NCI-H510A (cell line): Measurements from ENCODE around the gene PIAS1.
"Not testable (repeated sequence)": the region's sequence is repeated elsewhere in the genome, so short reads cannot be mapped to it uniquely, and the experiment has no call there.

Experiments
- DNase-seq: peaks from one replicate; lab custom pipeline; 2025; lab: John Stamatoyannopoulos, UW

Gene PIAS1

GRCh38 chr15:68203956-68204355 is 149.8 kb downstream of the PIAS1 start:
- no peak for DNase-seq

GRCh38 chr15:68204361-68204760 is 150.2 kb downstream of the PIAS1 start:
- no peak for DNase-seq

DNA sequence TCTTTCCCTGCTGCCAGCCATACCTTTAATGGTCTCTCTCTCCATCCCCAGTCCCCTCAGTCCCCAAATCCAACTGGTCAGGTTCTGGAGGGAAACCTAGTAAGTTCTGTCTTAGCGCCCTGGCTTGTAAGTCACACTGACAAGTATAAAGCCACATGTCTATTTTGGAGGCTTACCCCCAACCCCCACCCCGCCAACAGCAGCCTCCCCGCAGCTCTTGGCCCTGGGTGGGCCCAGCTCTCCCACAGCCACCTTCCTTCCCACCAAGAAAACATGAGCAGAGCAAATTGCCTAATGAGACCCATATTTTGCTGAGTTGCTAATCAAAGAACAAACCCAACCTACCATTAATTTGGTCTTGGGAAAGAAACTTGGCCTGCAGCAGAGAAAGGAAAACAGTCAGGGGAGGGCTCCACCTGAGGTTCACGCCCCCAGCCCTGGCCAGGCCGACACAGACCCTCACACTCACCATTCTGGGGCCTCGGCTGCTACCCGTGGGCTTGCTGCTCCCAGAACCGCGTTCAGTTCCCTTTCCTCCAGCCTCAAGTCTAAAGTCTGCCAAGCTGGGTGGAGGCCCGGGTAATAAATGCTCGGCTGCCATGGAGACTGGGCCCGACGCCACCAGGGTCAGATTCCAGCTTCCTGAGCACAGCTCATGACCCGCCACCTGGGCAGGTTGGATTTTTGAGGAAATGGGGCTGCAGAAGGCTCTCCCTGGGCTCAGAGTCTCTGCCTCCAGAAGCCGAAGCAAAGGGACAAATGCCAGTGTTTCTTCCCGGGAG is 150.9 kb downstream of the PIAS1 start, which contains the start of gene CALML4:
Gene CALML4 (minus strand): TSS at position 557 of the 782 bp plus-strand sequence. CDS start 85 bp downstream, at position 472.
- no peak for DNase-seq

DNA sequence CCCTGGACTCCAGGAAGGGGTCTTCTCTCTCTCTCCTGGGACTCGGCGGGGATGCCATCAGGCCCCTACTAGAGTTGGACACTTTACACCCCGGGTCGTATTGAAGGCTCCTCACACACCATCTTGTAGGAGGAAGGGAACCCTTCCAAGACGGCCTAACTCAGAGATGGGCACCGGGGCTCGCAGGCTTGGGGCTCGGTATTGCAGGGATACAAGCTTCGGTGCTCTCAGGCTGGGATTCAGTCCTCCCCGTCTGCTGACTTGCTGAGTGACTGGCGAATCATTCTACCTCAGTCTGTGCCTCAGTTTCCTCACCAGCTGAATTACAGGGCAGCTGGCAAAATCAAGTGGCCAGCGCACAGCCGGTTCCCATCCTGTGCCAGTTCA is 151.4 kb downstream of the PIAS1 start:
- no peak for DNase-seq

GRCh38 chr15:68205954-68206539 is 151.9 kb downstream of the PIAS1 start:
- no peak for DNase-seq

GRCh38 chr15:68206711-68207151 is 152.6 kb downstream of the PIAS1 start:
- DNase-seq, result no peak

- no peak for DNase-seq
These were observed 153.2 kb downstream of the PIAS1 start for GRCh38 chr15:68207176-68207935.

DNA sequence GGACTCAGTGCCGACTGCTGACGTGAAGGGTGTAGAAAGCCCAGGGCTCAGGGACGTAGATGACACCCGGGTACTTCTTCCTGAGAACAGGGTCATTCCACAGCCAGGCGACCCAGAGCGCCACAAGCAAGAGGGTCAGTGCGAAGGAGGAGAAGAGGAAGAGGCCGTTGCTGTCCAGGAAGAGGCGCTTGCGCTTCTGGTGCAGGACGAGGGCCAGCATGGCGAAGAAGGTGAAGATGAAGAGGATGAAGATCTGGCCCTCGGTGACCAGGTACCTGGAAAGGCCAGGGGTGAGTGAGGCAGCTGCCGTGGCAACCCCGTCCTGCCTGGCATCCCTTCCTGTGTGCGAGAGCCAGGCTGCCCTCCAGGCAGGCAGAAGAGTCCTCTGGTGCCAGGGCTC is 154.0 kb downstream of the PIAS1 start:
- DNase-seq, result no peak

DNA sequence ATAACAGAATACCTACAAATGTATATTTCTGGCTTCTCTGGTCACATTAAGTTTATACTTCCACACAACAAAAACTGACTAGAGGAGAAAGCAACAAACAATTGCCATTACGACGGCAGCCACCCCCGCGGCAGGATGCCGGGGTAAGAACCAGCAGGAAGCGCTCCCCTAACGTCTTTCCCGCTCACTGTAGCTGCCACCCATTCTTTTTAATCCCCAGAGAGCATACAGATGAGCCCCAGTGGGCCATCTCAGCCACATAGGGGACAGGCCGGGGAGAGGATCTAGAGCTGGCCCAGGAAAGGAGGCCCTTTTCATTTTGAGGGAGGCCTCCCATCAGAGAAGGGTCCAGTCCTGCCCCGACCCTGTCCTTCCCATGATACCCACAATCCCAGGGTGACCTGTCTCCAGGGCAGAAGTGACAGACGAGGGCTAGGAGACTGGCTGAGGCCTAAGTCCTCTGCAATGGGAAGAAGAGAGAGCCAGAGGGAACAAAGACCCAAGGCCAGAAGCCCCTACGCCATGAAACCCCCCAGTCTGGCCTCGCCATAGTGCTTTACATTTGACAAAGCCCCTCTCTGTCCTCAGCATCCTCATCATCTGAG is 154.6 kb downstream of the PIAS1 start:
- no peak for DNase-seq

GRCh38 chr15:68209272-68209671 is 155.2 kb downstream of the PIAS1 start:
- no peak for DNase-seq

- no peak for DNase-seq
These were observed 155.8 kb downstream of the PIAS1 start for GRCh38 chr15:68209735-68210408.

GRCh38 chr15:68210409-68210756 is 156.3 kb downstream of the PIAS1 start:
- no peak for DNase-seq

- no peak for DNase-seq
These were observed 156.9 kb downstream of the PIAS1 start for GRCh38 chr15:68210821-68211655.

DNA sequence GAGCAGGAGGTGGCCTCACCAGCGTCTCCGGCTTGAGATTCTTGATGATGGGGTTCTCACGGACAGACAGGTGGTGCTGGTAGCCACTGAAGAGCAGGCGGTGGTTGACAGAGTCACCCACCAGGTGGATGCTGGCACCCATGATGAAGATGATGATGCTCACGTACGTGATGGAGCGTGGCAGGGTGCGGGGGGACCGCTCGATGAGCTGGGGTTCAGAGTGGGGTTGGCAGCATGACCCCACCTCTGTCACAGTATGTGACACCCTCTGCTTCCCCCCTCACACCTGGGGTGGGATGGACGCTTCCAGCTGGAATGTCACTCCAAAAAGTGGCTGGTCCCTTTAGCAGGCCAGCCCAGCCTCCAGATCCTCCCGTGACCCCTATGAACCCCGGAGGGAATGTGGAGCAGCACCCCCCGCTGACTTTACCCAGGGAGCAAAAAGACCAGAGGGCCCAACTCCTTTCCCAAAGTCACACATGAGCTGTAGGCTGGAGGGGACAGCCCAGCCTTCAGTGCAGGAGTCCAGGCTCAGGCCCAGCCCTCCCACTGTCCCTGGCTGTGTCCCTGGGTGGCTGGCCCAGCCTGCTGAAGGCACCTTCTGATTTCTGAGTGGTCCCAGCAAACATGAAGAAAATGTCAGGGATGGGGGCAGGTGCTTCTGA is 157.7 kb downstream of the PIAS1 start:
- no peak for DNase-seq

GRCh38 chr15:68213491-68213845 is 159.4 kb downstream of the PIAS1 start:
- not testable (repeated sequence) for DNase-seq

- DNase-seq, result no peak
These were observed 160.1 kb downstream of the PIAS1 start for GRCh38 chr15:68213991-68214837.

DNA sequence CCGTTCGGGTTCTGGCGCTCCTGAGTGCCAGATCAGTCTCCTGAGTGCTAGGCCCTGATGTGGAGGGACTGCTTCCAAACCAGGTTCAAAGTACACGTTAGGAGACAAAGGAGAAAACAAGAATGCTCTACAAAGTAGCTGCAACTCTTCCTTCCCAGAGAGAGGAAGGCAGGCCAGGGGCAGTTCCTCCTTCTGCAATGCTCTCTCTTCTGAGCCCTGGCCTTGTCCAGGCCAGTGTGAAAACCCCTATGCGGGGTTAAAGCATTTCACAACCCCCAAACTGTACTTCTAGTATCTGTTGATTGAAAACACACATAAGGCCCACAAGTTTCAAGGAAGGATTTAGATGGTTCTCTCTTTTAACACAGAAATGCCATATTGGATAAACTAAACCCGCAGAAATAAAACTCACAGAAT is 160.7 kb downstream of the PIAS1 start:
- no peak for DNase-seq

GRCh38 chr15:68217341-68217740 is 163.2 kb downstream of the PIAS1 start:
- DNase-seq, result no peak

GRCh38 chr15:68218331-68218730 is 164.2 kb downstream of the PIAS1 start:
- DNase-seq, result no peak
